ENCODE data around the gene HAUS1.

Gene HAUS1, protein sequence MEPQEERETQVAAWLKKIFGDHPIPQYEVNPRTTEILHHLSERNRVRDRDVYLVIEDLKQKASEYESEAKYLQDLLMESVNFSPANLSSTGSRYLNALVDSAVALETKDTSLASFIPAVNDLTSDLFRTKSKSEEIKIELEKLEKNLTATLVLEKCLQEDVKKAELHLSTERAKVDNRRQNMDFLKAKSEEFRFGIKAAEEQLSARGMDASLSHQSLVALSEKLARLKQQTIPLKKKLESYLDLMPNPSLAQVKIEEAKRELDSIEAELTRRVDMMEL

DNA sequence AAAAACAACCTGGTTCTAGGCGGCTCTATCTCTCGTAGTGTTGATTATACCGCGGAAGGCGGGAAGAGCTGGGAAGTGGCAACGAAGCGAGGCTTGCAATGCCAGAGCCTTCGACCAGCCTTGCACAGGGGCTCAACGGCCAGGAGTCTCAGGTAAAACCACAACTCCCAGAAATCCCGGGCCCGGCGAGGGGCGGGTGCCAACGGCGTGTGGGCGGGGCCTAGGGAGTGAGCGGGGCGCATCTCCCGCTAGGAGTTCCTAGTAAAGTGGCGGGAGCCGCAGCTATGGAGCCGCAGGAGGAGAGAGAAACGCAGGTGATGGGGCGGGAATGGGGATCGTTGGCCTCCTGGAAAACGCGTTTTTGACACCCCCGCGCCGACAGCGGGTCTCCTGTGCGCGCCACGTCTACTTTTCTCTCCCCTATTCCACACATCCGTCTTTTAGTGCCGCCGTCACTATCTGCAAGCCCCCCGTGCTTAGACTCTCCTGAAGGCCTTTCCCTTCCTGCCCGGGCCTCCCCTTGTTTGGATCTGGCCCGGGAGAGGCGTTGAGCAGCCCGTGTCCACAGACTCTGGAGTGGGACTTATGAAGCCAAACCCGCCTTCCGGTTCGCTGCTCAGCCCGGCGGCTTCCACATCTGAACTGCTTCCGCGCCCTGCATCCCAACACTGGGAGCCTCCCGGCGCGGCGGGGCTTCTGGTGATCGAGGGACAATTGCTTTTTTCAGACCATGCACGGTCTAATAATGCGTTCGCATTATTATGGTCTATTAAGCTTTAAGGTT, at the start of gene HAUS1:
TSS of gene HAUS1 (plus strand) at position 258 of the 784 bp plus-strand sequence. CDS start at position 285, 27 bp downstream.
- peak; percentile 87 for DNase-seq (ENCODE audit: low spot score)

DNA sequence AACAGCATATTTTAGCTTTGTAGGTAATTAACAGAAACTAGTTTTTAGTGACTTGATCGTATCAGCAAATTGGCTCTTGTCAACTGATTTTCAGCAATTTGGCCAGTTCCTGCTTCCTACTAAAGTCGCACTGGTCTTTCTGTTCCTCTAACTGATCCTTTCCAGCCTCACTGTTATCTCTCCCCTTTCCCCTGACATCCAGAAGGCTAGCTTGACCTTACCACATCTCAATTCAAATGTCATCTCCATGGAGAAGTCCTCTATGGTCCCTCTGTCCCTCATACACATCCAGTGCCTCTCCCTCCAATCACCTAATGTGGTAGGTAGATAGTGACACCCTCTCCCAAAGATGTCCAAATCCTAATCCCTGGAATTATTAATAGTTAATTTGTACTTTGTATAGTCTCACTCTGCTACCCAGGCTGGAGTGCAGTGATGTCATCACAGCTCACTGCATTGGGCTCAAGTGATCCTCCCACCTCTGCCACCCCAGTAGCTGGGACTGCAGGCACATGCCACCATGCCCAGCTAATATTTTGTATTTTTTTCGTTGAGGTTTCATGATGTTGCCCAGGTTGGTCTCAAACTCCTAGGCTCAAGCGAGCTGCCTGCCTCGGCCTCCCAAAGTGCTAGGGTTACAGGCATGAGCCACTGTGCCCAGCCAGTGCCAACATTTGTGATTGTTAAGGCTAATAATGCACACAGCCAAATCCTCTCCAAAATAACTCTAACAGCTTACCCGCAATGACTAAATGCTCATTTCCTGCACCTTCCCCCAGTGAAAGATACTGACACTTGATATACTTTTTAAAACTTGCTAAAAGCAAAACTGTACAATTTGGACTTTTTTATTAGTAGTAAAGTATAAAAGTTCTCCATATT, 49.0 kb upstream of the HAUS1 start:
- DNase-seq (ENCODE audit: low spot score): no peak

DNA sequence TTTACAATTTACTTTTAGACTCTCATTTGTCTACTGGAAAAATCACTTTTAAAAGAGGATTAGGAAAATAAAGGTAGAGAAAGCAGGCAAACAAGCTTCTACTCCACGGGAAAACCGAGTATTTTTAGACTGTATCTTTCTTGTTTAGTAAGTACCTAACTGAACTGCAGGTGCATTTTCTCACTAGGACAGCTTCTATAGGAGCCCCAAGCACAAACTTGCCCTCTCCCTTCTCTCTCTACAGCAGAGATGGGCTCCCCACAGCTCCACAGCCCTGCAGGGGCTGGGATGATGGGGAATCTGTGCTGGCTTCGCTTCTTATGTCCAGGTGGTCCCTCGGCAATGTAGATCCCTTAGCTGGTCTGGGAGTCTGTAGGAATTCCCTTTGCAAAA, 48.4 kb upstream of the HAUS1 start:
- DNase-seq (ENCODE audit: low spot score): no peak

DNA sequence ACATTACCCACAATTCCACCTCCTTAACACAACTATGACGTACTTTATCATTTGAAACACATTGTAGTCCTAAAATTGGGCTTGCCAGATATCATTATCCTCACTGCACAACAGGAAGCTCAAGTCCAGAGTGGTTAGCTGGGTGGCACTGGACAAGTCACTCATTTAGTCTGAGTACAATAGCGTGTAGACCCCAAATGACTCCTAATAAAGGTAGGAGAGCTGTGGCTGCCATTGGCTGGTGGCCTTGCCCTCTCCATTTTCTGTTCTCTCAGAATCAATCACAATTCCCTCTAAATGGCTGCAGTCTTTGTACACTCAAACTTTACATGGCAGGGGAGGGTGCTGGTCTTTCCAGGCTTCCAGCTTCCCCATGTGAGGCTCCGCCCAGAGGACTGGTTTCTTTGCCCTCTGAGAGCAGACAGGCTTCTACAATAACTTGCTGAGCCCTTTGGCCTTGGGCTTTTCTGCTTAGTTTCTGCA, 43.8 kb upstream of the HAUS1 start:
- DNase-seq (ENCODE audit: low spot score): no peak

DNA sequence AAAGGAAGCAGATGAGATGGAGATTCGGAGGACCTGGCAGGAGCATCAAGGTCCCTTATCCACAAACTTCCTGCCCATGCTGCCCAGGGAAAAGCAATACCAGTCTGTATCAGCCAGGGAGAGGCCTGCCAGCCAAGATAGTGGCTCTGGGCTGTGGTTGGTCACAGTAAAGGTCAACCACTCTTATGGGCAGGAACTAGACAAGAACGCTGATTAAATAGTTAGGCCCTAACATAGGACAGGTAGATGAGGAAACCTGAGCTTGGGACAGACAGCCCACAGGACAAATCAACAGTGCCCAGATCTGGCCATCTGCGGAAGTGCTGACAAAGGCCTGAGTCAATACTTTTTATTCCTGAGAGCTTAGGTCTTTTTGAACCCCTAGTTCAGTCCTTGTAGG, 42.8 kb upstream of the HAUS1 start:
- DNase-seq (ENCODE audit: low spot score): no peak

DNA sequence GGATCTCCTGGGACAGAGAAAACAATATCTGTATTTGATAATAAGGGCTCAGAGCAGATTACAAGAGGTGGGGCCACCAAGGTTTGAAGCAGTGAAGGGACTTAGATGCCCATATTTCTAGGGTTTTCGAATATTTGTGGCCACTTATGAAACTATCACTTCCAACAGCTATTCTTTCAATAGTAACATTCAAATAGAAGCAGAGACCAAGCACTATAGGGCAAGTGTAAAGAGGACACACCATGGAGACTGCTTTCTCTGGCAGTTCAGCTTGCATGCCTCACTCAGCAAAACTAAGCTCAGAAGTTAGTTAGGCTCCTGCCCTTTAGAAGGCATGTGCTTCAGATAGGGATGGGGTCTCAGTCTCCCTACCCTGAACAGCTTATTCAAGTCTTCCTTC, 42.4 kb upstream of the HAUS1 start:
- no peak for DNase-seq (ENCODE audit: low spot score)

DNA sequence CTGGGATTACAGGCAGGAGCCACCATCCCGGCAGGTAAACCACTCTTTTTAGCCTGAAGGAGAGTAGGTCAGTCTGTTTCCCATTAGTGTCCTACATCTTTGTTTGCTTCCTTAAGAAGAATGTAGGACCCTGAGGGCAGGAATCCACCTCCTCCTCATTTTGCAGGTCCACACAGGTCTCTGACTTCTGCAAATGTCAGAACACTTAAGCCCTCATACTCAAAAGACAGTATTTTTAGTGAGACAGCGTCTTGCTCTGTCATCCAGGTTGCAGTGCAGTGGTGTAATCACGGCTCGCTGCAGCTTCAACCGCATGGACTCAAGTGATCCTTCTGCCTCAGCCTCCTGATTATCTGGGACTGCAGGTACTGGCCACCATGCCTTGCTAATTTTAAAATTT, 41.4 kb upstream of the HAUS1 start:
- no peak for DNase-seq (ENCODE audit: low spot score)

DNA sequence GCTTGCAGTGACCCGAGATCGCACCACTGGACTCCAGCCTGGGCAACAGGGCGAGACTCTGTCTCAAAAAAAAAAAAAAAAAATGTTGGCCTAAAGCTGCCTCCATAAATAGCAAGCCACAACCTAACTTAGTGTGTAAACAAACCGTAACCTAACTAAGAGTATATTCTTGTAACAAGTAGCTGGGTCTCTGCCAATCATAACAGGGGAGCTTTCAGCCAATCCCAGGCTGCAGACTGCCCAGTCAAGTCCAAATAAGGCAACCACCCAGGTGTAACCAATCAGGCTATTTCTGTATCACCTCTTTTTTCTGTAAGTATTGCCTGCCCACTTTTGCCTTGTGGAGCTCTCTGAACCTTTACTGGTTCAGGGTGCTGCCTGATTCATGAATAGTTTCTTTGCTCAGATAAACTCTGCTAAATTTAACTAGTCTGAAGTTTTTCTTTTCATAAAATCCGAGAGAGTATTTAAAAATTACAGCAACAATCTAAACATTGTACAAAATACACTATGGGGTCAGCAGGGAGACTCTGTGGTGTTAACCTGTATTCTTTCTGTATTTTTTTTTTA, 36.7 kb upstream of the HAUS1 start:
- DNase-seq (ENCODE audit: low spot score): no peak

DNA sequence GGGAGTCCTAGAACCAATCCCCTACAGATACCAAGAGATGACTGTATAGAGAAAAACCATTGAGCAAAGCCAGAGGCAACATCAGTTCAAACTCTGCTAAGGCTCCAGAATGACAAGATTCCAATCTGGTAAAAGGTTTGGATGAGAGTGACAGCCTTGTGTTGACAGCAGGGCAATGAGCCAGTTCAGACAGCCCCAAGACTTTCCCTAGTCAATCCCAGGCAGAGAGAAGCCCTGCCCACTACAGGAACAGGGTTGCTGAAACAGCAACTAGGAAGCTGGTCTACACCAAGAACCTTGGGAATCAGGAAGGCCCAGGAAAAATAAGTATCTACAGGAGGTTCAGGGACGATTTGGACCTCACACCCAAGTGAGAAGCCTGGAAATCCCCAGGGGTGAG, 35.4 kb upstream of the HAUS1 start:
- DNase-seq (ENCODE audit: low spot score): no peak

DNA sequence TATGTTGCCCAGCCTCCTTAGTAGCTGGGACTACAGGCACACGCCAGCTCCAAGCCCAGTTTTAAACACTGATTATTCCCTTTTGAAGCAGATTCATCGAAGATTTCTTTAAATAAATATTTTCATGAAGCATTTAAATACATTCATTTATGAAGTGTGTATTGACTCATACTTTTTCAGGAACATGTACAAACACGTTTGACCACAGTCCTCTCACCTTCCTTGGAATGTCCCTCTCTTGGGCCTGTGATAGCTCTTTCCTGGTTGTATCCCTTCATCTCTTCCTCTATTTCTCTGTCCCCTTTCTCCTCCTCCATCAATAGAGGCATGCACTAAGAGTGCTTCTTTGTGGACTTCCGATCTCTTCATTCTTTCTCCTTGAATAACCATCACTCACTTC, 34.7 kb upstream of the HAUS1 start:
- DNase-seq (ENCODE audit: low spot score): no peak

DNA sequence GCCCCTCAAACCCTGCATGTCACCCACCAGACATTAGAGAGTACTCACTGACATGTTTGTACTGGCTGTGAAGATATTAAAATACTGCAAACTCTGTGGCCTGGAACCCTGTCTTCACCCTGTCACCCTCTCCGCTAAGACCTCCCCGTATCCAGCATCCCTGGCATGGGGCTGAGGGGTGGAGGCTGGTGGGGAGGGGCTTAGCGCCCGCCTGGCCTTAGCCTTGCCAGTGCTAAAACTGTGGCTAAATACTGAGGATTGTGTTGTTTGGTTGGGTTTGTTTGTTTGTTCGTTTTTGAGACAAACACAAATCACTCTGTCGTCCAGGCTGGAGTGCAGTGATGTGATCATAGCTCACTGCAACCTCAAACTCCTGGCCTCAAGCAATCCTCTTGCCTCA, 34.0 kb upstream of the HAUS1 start:
- DNase-seq (ENCODE audit: low spot score): no peak

DNA sequence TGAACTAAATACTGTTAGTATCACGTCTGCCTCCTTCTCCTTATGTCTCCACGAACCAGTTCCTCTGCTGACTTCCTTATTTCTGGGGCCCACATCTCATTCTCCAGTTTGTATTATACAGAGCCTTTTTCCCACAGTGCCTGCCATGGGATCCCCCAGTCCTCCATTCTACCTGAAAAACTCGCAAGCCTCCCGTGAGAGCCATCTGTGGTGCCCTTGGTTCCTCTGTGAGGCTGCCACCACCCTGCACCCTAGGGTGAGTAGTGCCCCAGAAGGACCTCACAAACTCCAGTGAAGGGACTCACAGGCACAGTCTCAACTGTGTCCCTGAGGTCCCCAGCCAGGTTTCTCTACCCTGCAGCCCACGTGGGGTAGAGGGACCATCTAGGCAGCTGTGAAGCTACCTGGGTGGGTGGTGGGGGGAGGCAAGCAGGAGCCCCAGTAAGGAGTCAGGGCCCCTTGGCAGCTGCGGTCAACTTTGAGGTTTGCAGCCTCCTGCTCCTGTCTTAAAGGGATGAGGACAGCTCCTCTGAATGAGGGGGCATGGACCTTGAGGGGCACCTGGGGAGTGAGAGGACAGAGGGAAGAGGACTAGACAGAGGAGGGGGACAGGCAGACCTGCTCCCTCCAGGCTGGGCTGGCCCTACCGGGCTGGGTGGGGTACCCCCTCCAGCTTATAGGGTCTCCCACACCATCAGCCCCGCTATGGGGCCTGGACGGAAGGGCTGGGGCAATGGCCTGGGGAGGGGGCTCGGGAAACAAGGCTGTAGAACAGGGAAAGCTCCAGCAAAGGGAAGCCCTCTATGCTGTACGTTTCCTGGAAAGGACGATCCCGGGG, 33.2 kb upstream of the HAUS1 start:
- no peak for DNase-seq (ENCODE audit: low spot score)

DNA sequence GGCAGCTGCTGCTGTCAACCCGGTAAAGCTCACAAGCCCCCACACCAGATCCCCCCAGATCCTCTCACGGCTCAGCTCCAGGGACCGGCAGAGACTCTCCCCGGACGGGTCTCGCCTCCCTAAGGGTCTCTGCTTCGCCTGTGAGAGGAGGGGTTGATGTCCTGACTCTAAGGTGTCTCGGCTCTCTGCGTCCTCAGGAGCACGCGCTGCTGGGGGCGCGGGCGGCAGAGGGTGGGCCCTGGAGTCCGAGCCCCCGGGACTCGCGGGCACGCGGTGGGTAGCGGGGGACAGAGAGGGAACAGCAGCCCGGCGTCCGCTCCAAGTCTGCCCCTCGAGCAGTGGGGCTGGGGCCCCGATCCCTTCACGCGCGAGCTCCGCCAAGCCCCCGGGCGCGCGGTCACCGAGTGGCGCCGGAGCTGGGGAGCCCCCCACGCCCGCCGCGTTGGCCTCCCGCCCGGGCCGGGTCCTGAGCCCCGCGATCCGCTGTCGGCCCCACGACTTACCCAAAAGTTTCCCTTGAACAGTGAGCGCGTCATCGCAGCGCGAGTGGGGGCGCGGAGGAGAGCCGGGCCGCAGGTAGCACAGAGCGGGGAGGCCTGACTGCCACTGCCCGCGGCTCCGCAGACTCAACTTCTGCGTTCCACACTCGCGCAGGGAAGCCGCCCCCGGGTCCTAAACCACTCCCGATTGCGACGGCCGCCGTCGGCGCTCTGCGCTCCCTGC, 32.4 kb upstream of the HAUS1 start, which contains the start of gene PSTPIP2:
TSS of gene PSTPIP2 (minus strand) at position 608 of the 723 bp plus-strand sequence. CDS start at position 536, 72 bp downstream.
- peak; percentile 24 for DNase-seq (ENCODE audit: low spot score)

DNA sequence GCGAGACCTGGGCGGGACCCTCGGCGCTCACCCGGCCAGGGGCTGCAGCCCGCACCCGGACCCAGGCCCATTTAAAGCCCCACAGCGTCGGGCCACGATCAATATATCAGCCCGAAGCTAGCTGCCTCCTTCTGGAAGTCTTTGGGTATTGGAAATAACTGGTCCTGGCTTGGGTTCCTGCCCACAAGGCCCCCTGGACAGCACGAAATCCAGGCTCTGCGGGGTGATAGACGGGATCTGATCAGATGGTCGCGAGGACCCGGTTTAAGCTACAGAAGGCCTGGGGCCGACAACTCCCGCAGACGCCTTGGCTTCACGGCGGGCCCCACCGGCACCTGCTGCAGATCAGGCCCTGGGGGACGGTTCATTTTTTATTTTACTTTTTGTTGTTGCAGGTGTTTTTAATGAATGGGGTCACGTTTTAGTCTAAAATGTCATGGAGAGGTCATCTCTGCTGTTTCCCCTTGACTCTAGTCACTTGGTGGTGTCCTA, 31.8 kb upstream of the HAUS1 start:
- DNase-seq (ENCODE audit: low spot score): no peak

DNA sequence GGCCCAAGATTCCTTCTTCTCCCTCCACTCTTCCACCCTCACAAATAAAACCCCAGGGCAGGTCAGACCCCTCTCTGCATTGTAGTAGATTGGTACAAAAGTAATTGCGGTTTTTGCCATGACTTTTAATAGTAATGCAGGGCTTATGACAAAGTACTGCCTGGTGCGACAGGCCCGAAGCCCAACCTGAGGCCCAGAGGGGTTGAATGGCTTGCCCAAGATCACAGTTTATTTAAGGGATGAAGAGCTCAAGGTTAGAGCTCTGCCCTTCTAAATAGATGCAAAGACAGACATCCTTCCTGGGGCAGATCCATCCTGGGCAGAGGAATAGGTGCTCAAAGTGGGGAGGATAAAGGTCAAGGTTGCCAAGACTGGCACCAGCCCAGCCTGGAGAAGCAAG, 31.2 kb upstream of the HAUS1 start:
- DNase-seq (ENCODE audit: low spot score): no peak

DNA sequence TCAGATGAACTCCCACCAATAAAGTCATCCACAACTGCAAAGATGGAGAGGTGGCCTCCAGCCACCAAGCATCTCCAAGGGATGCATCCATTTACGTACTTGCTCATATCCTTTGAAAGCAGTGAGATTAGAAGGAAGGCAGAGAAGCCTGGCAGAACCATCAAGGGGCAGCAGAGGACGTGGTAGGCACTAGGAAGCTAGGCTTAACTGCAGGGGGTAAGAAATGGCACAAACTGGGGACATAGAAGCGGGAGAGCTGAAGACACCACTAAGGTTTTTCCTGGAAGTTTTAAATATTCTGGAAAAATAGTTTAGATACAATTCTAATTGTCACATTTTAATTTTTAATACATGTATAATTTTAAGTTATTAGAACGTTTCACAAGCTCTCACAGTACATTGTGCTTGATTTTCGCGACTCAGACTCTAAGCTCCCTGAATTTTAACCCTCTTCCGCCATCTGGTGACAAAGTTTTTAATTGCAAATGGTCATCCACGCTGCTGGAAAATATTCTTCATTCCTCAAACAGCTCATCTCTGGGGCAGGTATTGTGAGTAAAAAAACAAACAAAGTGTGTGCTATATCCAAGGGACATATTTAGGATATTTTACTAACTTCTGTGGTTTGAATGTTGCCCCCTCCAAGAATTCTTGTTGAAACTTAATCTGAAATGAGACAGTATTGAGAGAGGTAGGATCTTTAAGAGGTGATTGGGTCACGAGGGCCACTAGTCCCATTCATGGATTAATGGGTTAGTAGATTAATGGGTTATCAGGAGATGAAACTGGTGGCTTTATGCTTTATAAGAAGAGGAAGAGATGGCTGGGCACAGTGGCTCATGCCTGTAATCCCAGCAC, 30.5 kb upstream of the HAUS1 start:
- peak; percentile 41 for DNase-seq (ENCODE audit: low spot score)

DNA sequence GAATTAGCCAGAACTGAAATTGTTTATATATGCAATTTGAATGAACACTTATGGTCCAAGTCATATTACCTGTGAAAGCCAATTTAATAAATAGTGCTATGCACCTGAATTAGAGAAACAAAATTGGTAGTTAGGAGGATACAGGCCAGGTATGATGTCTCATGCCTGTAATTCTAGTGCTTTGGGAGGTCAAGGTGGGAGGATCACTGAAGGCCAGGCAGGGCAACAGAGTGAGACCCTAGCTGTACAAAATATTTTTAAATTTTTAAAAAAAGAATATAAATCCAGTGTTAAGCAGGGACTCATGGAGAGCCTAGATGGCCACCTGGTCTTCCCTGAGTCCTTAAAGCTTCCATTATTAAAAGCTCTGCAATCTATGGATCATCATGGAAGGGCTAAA, 24.8 kb upstream of the HAUS1 start:
- no peak for DNase-seq (ENCODE audit: low spot score)

DNA sequence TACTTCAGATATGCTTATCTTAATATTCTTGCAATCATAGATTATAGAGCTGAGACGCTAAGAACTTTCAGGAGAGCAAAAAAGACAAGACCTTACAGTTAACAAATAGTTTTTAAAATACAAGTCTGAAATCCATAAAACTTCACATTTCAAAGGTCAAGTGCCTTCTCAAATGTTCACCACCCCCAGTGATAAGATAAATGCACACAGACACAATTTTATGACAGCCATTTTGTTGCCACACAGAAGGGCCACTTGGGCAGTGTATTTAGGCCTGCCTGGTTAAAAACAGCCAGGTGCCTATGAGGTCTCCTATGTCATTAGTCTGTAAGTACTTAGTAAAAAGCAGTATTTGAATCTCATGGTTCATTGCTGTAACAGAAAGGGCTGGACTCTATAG, 24.0 kb upstream of the HAUS1 start:
- DNase-seq (ENCODE audit: low spot score): no peak

DNA sequence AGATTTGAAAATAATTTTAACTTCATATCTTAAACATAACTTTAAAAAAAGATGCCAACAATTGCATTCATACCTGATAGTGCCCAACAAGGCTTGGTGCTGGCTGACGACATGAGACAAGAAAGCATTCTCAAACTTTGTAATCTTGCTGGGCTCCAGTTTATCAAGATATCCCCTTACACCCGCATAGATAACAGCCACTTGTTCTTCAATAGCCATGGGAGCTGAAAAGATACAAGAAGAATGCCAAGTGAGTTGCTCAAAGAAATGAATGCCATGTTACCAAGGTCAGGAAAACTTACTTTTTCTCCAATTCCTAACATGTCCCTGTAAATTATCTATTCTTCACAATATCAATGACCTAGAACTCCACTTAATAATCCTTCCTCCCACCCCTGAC, 19.8 kb upstream of the HAUS1 start:
- DNase-seq (ENCODE audit: low spot score): no peak
